Measurements from ENCODE around the gene SCGB2B2.
"Not testable (repeated sequence)": the region's sequence is repeated elsewhere in the genome, so short reads cannot be mapped to it uniquely, and the experiment has no call there.

The SCGB2B2 gene

GRCh38 chr19:34711890-34712289, 34.9 kb upstream of the SCGB2B2 start:
- no peak for TF ChIP-seq CTCF (conservative IDR thresholded peaks at IDR 0.05; ENCODE audit: low read depth, low read length)
- DNase-seq (ENCODE audit: low read depth) = no peak
- no peak overlapping the region for H3K4me3 ChIP-seq (ENCODE audit: low read depth, low read length)

GRCh38 chr19:34707661-34708060, 30.7 kb upstream of the SCGB2B2 start:
- H3K4me3 ChIP-seq (ENCODE audit: low read depth, low read length) = no peak overlapping the region
- no peak for TF ChIP-seq CTCF (conservative IDR thresholded peaks at IDR 0.05; ENCODE audit: low read depth, low read length)
- no peak for DNase-seq (ENCODE audit: low read depth)

- TF ChIP-seq CTCF (conservative IDR thresholded peaks at IDR 0.05; ENCODE audit: low read depth, low read length) = no peak
- H3K4me3 ChIP-seq (ENCODE audit: low read depth, low read length) = no peak overlapping the region
- DNase-seq (ENCODE audit: low read depth) = no peak
Measured at GRCh38 chr19:34692549-34692948, 15.6 kb upstream of the SCGB2B2 start.

GRCh38 chr19:34690372-34690771, 13.4 kb upstream of the SCGB2B2 start:
- DNase-seq (ENCODE audit: low read depth) = no peak
- H3K4me3 ChIP-seq (ENCODE audit: low read depth, low read length) = no peak overlapping the region

GRCh38 chr19:34688592-34688991, 11.6 kb upstream of the SCGB2B2 start:
- H3K4me3 ChIP-seq (ENCODE audit: low read depth, low read length) = no peak overlapping the region
- DNase-seq (ENCODE audit: low read depth) = no peak
- no peak for TF ChIP-seq CTCF (conservative IDR thresholded peaks at IDR 0.05; ENCODE audit: low read depth, low read length)

More at GRCh38 chr19:34690372-34690771, 13.4 kb upstream of the SCGB2B2 start:
- no peak for TF ChIP-seq CTCF (conservative IDR thresholded peaks at IDR 0.05; ENCODE audit: low read depth, low read length)

GRCh38 chr19:34687348-34687747, 10.4 kb upstream of the SCGB2B2 start:
- no peak overlapping the region for H3K4me3 ChIP-seq (ENCODE audit: low read depth, low read length)
- TF ChIP-seq CTCF (conservative IDR thresholded peaks at IDR 0.05; ENCODE audit: low read depth, low read length) = no peak
- no peak for DNase-seq (ENCODE audit: low read depth)

GRCh38 chr19:34686455-34686854, 9.5 kb upstream of the SCGB2B2 start:
- no peak for TF ChIP-seq CTCF (conservative IDR thresholded peaks at IDR 0.05; ENCODE audit: low read depth, low read length)
- DNase-seq (ENCODE audit: low read depth) = no peak

GRCh38 chr19:34685266-34685665, 8.3 kb upstream of the SCGB2B2 start:
- not testable (repeated sequence) for H3K4me3 ChIP-seq (ENCODE audit: low read depth, low read length); DNase-seq (ENCODE audit: low read depth)

More at GRCh38 chr19:34686455-34686854, 9.5 kb upstream of the SCGB2B2 start:
- H3K4me3 ChIP-seq (ENCODE audit: low read depth, low read length) = no peak overlapping the region
